Coronary artery (tissue), 2 donors: ENCODE measurements around the gene SERP2.

ENCODE experiments used
- DNase-seq: peaks from one replicate; pipeline ENCODE4 v3.0.0-alpha.2; 2017; ENCODE audit warnings: low spot score
- H3K27ac ChIP-seq, 2 donors: fragments of 200-600 bp; sonication (generic); one replicate each; pipeline ENCODE4 v1.5.1; 2016 to 2019
- H3K4me3 ChIP-seq: fragments of 200-600 bp; sonication (generic); 2 replicates; pipeline ENCODE4 v1.5.1; 2016; ENCODE audit warnings: mild to moderate bottlenecking, moderate library complexity
- TF ChIP-seq, protein P1 (sequence below): fragments of 200-600 bp; sonication (generic); IDR thresholded peaks from one replicate; pipeline ENCODE4 v1.5.1; 2019; ENCODE audit warnings: antibody characterized with exemption

Gene SERP2

DNA sequence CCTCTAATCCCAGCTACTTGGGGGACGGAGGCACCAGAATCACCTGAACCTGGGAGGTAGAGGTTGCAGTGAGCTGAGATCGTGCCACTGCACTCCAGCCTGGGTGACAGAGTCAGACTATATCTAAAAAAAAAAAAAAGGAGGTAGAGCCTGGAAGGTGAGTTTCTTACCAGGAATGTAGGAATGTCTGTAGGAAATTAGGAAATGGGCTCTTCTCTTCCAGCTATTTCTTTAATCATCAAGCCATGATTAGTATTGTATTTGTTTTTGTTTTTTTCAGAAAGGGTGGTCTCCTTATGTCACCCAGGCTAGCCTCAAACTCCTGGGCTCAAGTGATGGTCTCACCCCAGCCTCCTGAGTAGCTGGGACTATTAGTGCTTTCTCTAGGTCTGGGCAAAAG lies 26.3 kb upstream of the SERP2 start:
- no peak overlapping the region for H3K4me3 ChIP-seq
- no peak overlapping the region for H3K27ac ChIP-seq
- TF ChIP-seq, protein P1, sequence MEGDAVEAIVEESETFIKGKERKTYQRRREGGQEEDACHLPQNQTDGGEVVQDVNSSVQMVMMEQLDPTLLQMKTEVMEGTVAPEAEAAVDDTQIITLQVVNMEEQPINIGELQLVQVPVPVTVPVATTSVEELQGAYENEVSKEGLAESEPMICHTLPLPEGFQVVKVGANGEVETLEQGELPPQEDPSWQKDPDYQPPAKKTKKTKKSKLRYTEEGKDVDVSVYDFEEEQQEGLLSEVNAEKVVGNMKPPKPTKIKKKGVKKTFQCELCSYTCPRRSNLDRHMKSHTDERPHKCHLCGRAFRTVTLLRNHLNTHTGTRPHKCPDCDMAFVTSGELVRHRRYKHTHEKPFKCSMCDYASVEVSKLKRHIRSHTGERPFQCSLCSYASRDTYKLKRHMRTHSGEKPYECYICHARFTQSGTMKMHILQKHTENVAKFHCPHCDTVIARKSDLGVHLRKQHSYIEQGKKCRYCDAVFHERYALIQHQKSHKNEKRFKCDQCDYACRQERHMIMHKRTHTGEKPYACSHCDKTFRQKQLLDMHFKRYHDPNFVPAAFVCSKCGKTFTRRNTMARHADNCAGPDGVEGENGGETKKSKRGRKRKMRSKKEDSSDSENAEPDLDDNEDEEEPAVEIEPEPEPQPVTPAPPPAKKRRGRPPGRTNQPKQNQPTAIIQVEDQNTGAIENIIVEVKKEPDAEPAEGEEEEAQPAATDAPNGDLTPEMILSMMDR = no peak
- no peak for DNase-seq

- no peak overlapping the region for H3K27ac ChIP-seq
- no peak for DNase-seq
- TF ChIP-seq, protein P1 = no peak
- H3K4me3 ChIP-seq = no peak overlapping the region
These were observed 25.7 kb upstream of the SERP2 start for GRCh38 chr13:44347949-44348348.

DNA sequence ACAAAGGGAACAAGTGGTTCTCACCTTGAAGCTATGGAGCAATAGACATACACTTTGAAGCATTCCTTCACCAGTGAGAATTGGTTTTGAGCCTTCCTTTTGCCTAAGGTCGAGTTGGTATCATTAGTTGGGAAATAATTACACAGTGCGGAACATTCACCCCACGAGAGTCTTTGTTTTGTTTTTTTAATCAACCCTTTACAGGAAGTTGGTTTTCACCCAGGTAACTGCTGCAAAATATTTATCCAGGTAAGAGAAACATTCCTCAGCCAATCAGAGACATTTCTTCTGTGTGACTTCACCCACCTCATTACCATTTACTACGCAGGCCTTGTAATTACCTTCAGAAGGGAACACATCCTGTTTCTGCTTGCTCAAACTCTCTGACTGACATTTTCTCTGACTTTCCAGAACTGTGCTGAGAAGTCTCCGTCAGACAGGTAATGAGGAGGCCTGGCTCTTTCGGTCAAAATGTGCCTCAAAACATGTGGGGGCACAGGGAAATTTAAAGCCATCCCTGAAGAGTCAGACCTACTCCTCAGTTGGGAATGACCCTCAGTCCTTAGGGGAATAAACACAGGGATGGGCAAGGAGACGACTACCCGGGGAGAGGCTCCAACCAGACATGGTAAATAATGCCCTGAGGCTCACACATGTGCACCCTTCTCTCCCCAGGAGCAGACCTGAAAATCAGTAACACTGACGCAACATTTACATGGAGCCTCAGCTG lies 22.7 kb upstream of the SERP2 start:
- Histone ChIP-seq H3K27ac (no peak overlapping the region), H3K4me3 (no peak overlapping the region)
- no peak for DNase-seq
- TF ChIP-seq, protein P1 = no peak

DNA sequence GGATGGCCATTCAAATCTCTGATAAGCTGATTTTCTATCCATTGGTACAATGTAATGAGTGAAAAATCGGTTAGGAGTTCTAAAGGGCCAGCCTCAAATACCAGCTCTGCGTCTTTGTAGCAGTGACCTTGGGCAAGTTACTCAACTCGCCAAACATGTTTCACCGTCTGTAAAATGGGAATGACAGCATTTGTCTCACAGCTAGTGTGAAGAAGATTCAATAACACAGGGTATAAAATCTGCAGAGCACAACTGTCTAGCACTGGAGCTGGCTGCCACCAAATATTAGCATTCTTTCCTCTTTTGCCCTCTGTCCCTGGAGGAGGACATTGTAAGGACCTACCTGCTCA lies 22.1 kb upstream of the SERP2 start:
- Histone ChIP-seq H3K4me3 (no peak overlapping the region), H3K27ac (no peak overlapping the region)
- no peak for DNase-seq
- TF ChIP-seq, protein P1 = no peak

DNA sequence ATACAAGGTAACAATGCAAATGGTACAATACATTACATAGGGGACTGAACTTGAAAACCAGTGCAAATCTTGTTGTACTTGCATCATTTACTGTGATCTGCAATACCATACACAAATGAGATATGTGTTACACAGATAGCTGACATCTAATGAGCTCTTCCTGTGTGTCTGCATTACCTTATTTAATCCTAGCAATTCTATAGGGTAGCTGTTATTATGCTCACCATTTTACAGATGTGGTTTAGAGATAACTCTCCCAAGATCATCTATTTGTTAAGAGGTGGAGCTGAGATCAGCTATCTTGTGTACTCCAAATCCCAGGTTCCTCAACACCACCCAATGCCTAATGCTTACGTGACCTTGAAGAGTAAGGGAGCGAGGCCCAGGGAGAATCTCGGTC lies 21.4 kb upstream of the SERP2 start:
- no peak for DNase-seq
- TF ChIP-seq, protein P1 = no peak
- Histone ChIP-seq H3K27ac (no peak overlapping the region), H3K4me3 (no peak overlapping the region)

- Histone ChIP-seq H3K4me3 (no peak overlapping the region), H3K27ac (no peak overlapping the region)
- no peak for DNase-seq
- TF ChIP-seq, protein P1 = no peak
These were observed 21.0 kb upstream of the SERP2 start for GRCh38 chr13:44352671-44353070.

- Histone ChIP-seq H3K4me3 (no peak overlapping the region), H3K27ac (no peak overlapping the region)
- DNase-seq = no peak
- TF ChIP-seq, protein P1 = no peak
These were observed 19.3 kb upstream of the SERP2 start for GRCh38 chr13:44354331-44354730.
